Measurements from ENCODE around the gene ULK3. TPM values are rescaled to one million over a fixed set of nuclear protein-coding genes. Genes with fewer than 3 reads are reported as not detected.

The ULK3 gene
- total and polyA plus RNA-seq, 2 donors (not counting 3 experiments of a cell fraction or from before 2014, with no cell fraction given) = 36.0 to 48.6 TPM

GRCh38 chr15:74802862-74803447 is 40.0 kb downstream of the ULK3 start:
- no TSS peak for BruUV-seq (replicated peaks)
- no peak for DNase-seq (ENCODE audit: low read depth, low spot score)
- H3K9ac ChIP-seq (replicated peaks; ENCODE audit: extremely low read depth, insufficient read depth, low read length) = no peak overlapping the region
- H3K27me3 ChIP-seq (ENCODE audit: control insufficient read depth in 2 of 2, insufficient read depth in 2 of 2, low read length in 2 of 2) = no peaks in the 10 kb centered on the region
- H3K4me1 ChIP-seq (ENCODE audit: control insufficient read depth, extremely low read depth, insufficient read depth, low read length) = no peaks in the 10 kb centered on the region
- H3K4me2 ChIP-seq (ENCODE audit: insufficient read depth, low read length) = no peak overlapping the region
- H3K9me3 ChIP-seq (replicated peaks; ENCODE audit: control insufficient read depth, insufficient read depth, low read length) = no peaks in the 10 kb centered on the region
- no peak overlapping the region for H2AFZ ChIP-seq (ENCODE audit: low read depth, low read length)
- dilution Hi-C loops (cut with MboI; ENCODE audit: extremely low pct_ligation_motif_present, low sequenced_read_pairs) = no loop called here
- no peak overlapping the region for H3K4me3 ChIP-seq (replicated peaks in 1 of 3; ENCODE audit: insufficient read depth in 1 of 3, low read depth in 1 of 3, low read length in 3 of 3)
- intact Hi-C loops (cut with micrococcal nuclease) = no loop called here
- H3K79me2 ChIP-seq (ENCODE audit: control insufficient read depth, insufficient read depth, low read length) = peaks cover 2% of the 10 kb centered on the region
- TF ChIP-seq POLR2AphosphoS5 (IDR thresholded peaks at IDR 0.05; ENCODE audit: insufficient read depth, low read depth, low read length) = no peak
- no peak for TF ChIP-seq GATA2 (IDR thresholded peaks at IDR 0.05; ENCODE audit: insufficient read depth, insufficient read length, low read depth, low read length)
- TF ChIP-seq FOS (IDR thresholded peaks at IDR 0.05; ENCODE audit: borderline replicate concordance, insufficient read depth, low read length) = no peak
- no peak for TF ChIP-seq MYC (IDR thresholded peaks at IDR 0.05; ENCODE audit: low read depth, low read length)
- no peak for TF ChIP-seq POLR2A (IDR thresholded peaks at IDR 0.05; ENCODE audit: low read depth, low read length)
- TF ChIP-seq, protein P1, sequence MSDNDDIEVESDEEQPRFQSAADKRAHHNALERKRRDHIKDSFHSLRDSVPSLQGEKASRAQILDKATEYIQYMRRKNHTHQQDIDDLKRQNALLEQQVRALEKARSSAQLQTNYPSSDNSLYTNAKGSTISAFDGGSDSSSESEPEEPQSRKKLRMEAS (IDR thresholded peaks at IDR 0.05; ENCODE audit: insufficient read depth, insufficient read length) = no peak
- TF ChIP-seq EZH2 (IDR thresholded peaks at IDR 0.05; ENCODE audit: borderline replicate concordance, low read depth, low read length, severe bottlenecking) = no peak
- TF ChIP-seq, protein P2, sequence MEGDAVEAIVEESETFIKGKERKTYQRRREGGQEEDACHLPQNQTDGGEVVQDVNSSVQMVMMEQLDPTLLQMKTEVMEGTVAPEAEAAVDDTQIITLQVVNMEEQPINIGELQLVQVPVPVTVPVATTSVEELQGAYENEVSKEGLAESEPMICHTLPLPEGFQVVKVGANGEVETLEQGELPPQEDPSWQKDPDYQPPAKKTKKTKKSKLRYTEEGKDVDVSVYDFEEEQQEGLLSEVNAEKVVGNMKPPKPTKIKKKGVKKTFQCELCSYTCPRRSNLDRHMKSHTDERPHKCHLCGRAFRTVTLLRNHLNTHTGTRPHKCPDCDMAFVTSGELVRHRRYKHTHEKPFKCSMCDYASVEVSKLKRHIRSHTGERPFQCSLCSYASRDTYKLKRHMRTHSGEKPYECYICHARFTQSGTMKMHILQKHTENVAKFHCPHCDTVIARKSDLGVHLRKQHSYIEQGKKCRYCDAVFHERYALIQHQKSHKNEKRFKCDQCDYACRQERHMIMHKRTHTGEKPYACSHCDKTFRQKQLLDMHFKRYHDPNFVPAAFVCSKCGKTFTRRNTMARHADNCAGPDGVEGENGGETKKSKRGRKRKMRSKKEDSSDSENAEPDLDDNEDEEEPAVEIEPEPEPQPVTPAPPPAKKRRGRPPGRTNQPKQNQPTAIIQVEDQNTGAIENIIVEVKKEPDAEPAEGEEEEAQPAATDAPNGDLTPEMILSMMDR (IDR thresholded peaks at IDR 0.05; ENCODE audit: extremely low read depth in 1 of 2, insufficient read depth in 1 of 2, low read depth in 1 of 2, low read length in 2 of 2) = no peak
- no peak for TF ChIP-seq JUN (IDR thresholded peaks at IDR 0.05; ENCODE audit: borderline replicate concordance, insufficient read depth, insufficient read length, low read depth)
- ChIA-PET POLR2A (no interaction called here), CTCF (interaction anchor here (1.3 to 2.7 kb wide), 2 partner anchors 32 kb away, joined by 4 to 14 read pairs; no protein-coding TSS in a partner anchor)
- no peaks in the 10 kb centered on the region for H4K20me1 ChIP-seq (replicated peaks; ENCODE audit: control insufficient read depth, extremely low read depth, insufficient read depth, low read length)
- H3K36me3 ChIP-seq (ENCODE audit: control insufficient read depth in 2 of 2, extremely low read depth in 1 of 2, insufficient read depth in 2 of 2, low read length in 2 of 2) = peaks cover 3 to 33% of the 10 kb centered on the region in 2 experiments
- H3K9me1 ChIP-seq (replicated peaks; ENCODE audit: control insufficient read depth, extremely low read depth, insufficient read depth, low read length) = no peaks in the 10 kb centered on the region
- no peak overlapping the region for H3K27ac ChIP-seq (ENCODE audit: insufficient read depth, low read depth, low read length)
- FAIRE-seq = no peak

All from endothelial cell of umbilical vein (primary cell).